GM19023 (cell line): Measurements from ENCODE around the gene XDH.
A peak's percentile ranks its signal among the peaks of the same experiment; 100 is the strongest.

Source experiments
- ATAC-seq: cut with Tn5 transposase; IDR thresholded peaks from one replicate; pipeline ENCODE4 v1.9.1; 2021; ENCODE audit warnings: mild to moderate bottlenecking, moderate library complexity; ENCODE audit not compliant: unreplicated experiment

The XDH gene

DNA sequence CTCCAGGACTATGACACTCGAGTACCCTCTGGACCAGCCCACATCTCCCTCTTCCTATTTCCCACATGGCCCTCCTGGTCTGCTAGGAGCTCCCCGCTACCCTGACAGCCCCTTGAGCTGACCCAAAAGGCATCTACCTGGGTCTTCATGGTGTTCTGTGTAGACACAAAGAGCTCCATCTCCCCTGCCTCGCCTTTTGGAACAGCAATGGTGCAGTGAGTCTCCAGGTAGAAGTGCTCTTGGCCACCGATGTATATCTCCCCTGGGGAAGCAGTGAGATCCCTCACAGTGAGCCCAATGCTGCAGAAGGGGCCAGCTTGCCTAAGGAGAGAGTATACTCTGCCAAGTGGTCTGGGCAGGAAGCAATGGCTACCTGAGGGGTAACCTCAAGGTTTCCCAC lies 47.8 kb downstream of the XDH start:
- no peak for ATAC-seq

DNA sequence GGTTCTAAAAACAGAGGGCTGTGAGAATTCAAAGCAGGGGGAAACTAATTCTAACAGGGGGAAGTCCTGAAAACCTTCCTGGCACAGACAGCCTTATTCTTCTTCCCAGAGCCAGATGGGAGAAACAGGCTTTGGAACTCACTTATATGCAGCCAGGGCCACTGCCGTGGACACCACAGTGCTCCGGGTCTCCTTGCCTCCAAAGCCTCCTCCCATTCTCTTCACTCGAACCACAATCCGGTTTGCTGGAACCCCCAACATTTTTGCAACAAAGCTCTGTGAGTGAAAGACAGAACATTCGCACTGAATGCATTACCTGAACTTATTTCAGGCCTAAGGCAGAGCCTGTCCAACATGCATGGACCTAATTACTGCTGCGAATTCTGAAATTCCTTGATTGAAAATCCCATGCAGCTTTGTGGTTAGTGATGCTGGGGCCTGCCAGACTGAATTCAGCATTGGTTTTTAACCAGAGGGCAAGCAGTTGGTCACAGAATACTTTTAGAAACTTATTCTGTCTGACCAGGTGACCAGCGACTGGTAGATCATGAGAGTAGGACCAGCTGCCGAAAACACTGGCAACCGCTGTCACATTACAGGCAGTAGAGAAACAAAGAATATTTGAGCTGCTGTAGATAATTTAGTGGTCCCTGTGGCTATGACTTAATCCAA lies 48.6 kb downstream of the XDH start:
- ATAC-seq = no peak

DNA sequence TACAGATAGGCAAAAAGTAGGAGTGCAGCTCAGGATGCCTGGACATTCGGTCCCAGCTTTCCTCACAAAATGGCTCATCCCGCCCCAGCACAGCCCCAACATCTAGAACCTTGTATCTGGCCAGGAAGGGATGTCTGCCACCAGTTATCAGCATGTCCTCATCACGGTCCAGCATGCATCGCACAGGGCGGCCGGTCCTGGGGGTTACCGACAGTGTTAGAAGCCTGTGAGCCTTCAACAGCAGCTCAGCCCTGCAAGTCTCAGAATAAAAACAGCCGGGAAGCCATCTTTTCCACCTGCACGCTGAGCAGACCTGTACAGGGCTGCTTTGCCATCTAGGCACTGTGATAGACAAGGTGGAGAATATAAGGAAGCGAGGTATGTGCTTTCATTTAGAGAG lies 49.2 kb downstream of the XDH start:
- ATAC-seq = no peak

DNA sequence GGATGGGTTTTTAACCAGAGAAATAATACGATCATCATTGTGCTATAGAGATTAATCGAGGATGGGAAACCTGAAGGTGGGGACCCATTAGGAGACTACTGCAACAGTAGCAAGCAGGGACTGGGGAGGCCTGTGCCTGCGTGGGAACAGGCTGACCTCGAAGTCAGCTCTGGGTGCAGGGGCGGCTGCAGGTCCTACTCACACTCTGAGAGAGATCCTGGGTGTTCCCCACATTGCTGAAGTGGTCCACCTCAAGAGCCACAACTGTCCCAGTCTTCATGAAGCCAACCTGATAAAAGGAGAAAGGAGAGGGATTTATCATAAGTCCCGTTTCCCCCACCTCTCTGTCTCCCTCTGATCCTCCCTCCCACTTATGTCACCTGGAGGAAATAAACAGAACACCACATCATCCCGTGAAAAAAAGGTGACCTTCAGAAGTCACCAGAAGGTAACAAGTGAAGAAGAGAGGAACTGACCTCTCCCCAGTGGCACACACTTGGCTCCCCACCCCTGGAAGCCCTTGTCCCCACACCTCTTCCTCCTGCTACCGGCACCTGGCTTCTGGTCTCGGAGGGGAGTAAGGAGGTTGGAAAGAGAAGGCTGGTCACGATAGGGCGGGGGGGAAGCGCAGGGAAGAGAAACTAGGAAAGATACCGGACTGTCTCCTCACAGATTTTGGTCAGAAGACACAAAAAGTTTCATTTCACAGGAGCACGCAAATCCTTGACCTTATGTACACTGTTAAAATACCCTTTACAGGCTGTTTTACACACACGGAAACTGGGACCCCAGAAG lies 50.4 kb downstream of the XDH start:
- ATAC-seq = no peak

DNA sequence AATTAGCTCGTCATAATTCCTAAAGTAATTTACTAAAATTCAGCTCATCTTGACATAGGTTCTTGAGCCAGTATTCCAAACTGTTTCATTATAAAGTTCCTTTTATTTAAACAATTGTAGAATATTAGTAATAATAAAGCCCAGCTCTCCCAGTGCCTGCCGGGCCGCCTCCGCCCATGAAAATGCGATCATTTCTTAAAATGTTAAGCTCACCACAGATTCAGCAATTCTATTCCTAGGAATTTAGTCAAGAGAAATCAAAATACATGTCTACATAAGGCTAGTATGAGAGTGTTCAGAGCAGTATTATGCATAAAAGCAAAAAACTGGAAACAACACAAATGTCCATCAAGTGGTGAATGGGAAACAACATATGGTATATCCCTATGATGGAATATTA lies 52.0 kb downstream of the XDH start:
- no peak for ATAC-seq

DNA sequence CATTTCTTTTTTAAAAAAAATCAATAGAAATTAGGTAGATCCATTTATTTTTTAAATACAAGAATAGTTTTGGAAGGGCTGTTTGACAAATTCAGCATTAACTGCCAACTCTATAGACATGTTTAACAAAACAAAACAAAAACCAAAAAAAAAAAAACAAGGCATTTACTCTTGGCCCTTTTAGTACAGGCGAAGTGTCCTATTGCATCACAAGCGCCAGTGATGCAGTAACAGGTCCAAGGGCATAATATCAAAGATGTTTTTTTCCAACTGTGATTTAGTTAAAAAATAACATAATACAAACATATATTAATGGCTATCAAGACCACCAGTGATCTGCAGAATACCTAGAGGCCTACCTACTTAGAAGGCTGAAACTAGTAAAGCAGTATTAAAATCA lies 55.3 kb downstream of the XDH start:
- no peak for ATAC-seq

DNA sequence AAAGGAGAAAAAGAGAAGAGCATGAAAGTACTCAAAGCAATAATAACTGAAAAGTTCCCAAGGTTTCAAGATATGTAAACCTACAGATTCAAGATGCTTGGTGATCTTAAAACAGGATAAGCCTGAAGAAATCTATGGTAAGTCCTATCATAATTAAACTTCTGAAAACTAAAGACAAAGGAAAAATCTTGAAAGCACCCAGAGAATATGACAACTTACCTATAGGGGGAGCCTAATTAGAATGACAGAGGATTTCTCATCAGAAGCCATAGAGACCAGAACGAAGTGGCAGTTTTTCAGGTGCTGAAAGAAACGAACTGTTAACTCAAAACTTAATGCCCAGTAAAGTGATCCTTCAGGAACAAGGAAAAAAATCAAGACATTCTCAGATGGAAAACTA lies 59.7 kb downstream of the XDH start:
- no peak for ATAC-seq

DNA sequence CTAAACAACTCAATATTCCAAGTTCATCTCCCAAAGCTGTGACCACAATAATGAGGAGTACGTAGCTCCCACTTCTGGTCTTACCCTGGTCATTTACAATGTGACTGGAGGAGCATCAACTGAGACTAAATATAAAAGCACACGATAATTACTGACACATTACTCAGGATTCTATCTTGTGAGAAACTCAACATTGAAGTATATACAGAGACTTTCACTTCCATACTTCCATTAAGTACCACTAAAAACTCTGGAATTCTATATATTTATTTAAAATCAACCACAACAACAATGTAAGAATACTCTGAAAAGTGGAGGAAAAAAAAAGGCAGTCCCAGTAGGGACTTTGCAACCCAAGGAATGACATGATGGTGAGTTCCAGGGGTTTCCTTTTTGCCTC lies 61.4 kb downstream of the XDH start:
- ATAC-seq = no peak

DNA sequence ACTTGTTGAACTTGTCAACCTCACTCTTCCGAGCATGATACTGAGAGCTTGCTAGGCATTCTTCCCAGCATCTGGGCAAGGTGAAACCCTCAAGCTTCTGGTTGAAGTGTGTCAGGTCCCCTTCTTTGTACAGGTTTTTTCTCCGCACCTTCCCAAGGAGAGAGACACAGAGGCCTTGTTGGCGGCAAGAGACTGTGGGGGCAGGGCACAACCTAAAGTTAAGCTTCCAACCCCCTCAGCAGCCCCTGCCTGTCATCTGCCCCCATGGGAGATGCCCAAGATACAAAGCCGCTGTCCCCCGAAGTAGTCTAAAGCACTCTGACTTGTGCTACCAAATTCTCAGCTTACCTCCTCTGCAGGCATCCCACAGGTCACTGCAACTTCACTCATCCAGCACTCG lies 64.9 kb downstream of the XDH start:
- no peak for ATAC-seq

DNA sequence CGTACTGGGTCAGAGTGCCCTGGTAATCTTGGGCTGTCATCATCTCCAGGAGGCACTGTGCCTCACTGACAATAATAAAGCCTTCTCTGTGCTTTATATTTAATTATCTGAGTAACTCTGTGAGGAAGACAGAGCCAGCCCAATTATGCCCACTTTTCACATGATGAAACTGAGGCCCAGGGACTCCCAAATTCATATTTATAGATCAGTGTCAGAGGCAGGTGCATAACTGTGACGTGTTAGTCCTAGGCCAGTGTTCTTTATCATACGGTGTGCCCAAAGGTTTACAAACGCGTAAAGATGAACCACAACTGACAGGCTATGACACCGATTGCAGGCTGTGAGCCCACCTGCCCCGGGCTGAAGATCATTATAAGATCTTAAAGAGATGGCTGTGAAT lies 65.4 kb downstream of the XDH start:
- no peak for ATAC-seq

DNA sequence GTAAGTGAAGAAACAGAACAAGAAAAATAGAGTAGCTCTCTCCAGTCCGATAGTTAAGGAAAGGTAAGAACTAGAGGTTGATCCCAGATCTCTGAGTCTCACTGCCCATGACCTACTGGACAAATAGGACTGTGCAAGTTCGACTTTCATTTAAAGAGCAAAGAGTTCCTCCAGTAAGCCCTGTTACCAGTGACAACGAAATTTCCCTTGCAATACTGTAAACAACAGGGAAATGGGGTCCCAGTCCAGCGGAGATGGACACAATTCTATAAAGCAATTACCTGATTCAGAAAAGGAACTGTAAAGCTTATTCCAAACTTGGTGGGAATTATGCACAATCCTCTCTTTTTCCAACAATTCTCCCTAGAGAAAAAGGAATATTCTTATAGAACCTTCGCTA lies 65.9 kb downstream of the XDH start:
- no peak for ATAC-seq

DNA sequence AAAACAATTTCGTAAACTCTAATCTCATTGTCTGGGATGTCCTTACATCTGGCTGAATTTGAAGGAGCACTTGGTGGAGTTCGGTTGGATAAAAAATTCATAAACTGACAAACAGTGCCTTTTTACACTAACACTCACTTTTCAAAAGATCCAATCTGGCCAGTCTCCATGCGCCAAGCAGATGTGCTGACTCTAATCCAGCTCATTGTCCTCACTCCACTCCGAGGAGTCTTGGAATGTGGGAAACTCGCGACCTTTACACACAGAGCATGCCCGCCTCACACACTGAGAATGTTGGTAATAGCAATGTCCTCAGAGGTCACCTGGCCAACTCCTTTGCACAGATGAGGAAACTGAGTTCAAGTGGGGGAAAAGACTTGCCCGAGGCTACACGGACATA lies 66.8 kb downstream of the XDH start:
- no peak for ATAC-seq

DNA sequence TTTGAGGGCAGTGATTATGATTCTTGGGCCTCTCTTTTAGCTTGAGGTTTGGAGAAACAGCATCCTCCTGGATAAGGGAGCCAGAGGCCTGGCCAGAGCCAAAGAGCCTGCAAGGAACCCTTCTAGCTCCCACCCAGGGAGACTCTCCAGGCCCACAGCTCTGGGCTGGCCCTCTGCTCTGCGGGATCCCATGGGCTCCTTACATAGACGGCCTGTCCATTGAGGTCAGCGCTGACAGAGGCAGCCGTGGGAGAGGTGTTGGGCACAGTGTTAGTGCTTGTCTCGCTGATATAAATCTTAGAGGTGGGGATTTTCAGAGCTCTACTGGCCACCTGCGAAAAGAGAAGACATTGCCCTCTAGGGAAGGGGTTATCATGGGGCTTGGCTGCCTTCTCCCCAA lies 67.2 kb downstream of the XDH start:
- no peak for ATAC-seq

DNA sequence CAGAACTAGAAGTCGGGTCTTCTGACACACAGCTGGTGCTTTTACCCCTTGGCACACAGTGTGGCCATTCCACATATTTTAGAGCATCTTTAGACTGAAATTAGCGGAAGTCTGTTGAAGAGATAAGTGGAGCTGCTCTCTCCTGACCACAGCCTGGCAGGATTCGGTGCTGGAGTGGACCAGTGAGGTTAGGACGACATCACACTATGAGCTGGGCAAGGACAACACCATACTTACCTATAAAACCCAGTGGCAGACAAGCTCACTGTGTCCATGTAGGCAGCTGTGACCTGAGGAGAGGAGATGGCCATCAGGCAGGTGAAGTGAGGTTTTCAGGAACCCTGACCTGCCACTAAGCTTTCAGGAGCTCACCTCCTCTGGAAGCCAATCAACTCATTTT lies 70.1 kb downstream of the XDH start:
- no peak for ATAC-seq

DNA sequence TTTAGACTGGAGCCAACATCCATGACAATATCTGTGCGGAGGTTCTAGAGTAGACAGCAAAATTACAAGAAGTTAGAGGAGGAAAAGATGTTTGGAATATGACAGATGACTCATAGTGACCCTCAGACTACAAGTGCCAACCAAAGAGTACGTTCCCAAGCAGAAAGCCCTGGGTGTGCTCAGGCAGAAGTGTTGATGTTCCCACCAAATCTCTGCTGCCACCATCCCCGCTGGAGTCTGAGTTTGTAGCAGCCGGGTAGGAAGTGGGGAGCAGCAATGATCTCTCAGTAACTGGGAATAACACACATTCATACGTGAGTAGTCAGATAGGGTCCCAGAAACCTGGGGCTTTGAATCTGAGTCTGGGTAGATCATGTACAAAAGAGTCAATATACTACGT lies 73.2 kb downstream of the XDH start:
- ATAC-seq = no peak

DNA sequence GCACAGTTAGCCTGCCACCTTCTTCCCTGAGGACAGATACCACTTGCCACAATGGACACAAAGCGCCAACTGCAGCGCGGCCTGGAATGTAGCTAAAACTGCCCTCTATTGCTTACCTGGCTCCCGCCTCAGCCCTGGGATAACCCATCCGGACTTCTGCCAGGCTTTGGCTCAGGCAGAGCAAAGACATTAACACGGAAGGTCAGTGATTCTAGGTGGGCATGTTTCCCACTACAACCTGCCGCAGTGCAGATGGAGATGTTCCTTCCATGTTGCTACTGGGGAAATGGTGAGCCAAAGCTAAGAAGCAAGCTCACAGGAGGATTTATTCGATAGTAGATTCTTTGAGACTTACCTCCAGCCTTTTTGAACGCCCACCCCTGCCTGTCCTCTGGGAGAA lies 74.8 kb downstream of the XDH start:
- ATAC-seq = no peak

DNA sequence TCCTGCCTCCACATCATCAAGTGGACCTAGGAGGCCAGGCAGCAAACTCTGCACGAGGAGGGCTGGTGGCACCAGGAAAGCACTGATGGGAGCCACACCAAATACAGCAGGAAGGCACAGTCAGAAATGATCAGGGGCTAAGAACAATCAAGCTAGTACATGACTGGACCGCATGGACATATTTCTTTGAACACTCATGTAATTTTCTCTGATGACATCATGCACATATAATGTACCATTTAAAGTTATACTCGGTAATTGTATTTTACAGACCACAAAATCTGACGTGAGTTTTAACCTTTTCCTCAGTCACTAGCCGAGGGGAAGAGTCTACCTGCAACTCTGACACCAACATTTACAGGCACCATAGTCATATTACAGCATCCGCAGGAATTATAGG lies 76.7 kb downstream of the XDH start:
- no peak for ATAC-seq

DNA sequence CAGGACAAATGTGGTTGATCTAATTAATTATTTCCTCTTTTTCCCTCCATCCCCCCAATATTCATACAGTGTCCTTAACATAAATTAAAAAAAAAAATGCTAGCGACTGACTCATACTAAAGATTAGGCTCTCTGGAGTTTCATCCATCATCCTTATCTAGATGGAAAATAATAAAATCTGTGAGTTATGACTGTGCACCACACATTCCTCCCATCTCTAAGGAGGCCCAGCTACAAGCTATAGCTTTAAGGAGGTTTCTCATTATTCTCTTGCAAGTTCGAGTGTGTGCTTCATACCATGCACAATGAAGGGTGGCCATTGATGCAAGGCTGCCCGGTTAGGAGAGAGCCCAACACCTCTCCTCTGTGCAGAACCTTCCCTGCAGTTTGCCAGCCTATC lies 77.3 kb downstream of the XDH start:
- ATAC-seq = no peak

DNA sequence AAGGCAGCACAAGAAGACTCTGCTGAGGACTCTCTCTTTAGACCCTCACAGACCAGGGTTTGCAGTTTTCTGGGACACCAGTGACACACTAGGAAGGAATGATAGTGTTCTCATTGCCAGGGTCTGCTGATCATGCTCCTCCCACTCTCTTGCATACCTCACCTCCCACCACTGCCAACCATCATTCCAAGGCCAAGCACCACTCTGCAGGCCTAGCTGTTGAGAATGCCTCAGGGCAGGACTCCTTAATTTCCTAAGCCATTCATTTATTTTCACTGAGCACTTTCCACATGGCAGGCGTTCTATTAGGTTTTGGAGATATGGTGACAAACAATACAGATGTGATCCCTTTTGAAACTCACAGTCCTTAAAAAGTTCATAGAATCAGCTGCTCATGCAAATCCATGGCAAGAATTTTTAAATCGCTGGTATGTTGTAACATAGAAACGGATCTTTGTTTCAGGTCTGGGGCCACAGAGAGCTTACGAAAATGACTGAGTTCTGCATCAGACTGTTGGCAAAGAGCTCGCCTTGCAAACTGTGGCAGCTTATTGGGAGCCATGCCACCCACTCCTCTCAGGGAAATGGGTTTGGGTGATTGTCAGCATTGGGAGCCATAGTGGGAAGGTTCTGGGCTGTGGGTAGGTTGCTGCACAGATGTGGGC lies 78.5 kb downstream of the XDH start:
- no peak for ATAC-seq

DNA sequence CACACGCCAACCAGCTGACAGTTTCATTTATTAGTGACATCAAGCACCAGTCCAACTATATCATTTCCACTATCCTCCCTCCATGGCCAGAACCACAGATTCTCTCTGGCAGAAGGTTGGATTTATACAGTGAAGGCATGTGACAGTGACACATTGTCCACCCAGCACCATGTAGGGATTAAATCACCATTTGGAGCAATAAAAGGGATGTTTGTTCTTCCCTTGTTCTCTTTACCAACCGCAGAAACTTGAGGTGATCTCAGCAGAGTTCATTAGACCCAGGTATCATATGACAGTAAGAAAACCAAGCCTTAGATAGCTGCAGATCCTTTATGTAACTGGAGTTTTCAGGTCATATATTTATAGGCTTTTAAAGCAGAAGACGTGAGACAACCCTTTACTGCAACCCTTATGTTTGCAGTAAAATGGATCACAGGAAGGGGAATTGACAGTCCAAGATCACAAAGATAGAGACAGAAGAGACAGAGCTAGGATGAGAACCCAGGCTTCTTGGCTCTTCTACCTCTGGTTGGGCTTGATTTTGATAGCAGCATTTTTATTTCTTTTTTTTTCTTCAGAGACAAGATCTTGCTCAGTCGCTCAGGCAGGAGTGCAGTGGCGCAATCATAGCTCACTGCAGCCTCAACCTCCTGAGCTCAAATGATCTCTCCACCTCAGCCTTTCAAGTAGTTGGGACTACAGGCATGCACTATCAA lies 80.1 kb downstream of the XDH start:
- ATAC-seq = no peak

DNA sequence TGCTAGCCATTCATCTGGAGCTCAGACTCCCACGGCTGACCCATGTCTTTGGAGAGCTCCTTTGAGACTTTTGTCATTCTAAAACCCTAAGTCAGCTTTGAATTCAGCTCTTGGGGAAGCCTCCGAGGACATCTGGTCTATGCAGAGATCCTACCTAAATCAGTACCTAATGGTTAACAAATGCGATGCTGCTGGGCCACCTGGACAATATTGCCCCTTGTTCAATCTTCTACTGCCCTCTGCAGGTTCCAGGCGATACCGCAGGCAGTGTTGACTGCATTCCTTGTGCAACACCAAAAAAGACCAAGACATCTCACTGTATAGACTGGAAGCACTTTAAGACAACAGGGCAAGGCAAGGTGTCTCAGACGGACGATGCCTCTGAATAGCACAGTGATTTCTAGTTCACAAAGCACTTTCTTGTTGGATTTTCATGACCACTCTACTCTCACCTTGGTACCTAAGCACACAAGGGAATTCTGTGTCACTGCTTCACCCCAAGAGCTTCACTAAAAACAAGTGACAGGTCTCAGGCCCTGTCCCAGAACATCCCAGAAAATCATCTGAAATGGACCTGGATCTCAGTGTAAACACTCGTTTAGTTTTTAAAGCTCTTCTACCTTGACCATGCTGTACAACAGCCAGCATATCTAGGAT lies 80.9 kb downstream of the XDH start:
- peak; percentile 91 for ATAC-seq
